Bronchial epithelial cell (primary cell): ENCODE data around the gene ARHGAP42. TPM values are rescaled to one million over a fixed set of nuclear protein-coding genes. Genes with fewer than 3 reads are reported as not detected.
"Not testable (repeated sequence)": the region's sequence is repeated elsewhere in the genome, so short reads cannot be mapped to it uniquely, and the experiment has no call there.

Source experiments
- DNase-seq: peaks from one replicate; pipeline ENCODE4 v3.0.0-alpha.2; 2010; ENCODE audit warnings: low read depth
- FAIRE-seq: peaks from 2 replicates; lab custom pipeline; 2011; peaks lifted over from hg19 to GRCh38; lab: Jason Lieb, UNC
- H3K27me3 ChIP-seq: 2 replicates; pipeline ENCODE4 v1.5.1; 2011; ENCODE audit warnings: low read length; ENCODE audit not compliant: control insufficient read depth, insufficient read depth
- H3K36me3 ChIP-seq: 2 replicates; pipeline ENCODE4 v1.5.1; 2011; ENCODE audit warnings: low read length; ENCODE audit not compliant: control insufficient read depth, insufficient read depth
- H3K4me3 ChIP-seq: 2 replicates; pipeline ENCODE4 v1.5.1; 2011; ENCODE audit warnings: mild to moderate bottlenecking, low read depth, low read length, control low read depth
- CTCF ChIP-seq: IDR thresholded peaks from 2 replicates; pipeline ENCODE4 v1.5.1; 2011; ENCODE audit warnings: mild to moderate bottlenecking, moderate library complexity, low read length, control low read depth, inconsistent platforms; ENCODE audit not compliant: insufficient read depth, severe bottlenecking
- total RNA-seq: library from RNA; depleted of rRNA; stranded (reverse); fragments of >200 nt; gene quantifications from 2 replicates; pipeline ENCODE4 v1.2.1, GENCODE V29; 2014

ARHGAP42 gene
- total RNA-seq, 1 donor from 2014 or later: 5.3 TPM

DNA sequence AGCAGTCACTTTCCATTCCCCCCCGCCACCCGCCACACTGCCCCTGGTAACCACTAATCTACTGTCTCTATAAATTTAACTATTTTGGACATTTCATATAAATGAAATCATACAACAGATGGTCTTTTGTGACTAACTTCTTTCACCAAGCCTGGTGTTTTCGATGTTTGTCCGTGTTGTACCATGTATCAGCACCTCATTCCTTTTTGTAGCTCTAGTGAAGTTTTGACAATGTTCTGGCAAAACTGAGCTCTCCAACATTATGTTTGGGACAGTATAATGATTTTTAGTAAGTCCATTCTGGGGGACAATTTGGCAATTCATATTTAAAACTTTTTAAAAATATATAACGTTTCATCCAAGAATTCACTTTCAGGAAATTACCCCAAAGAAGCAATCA lies 45.6 kb upstream of the ARHGAP42 start:
- H3K36me3 ChIP-seq: no peaks in the 10 kb centered on the region
- H3K4me3 ChIP-seq: no peak overlapping the region
- no peaks in the 10 kb centered on the region for H3K27me3 ChIP-seq
- no peak for FAIRE-seq
- no peak for TF ChIP-seq CTCF
- DNase-seq: no peak

DNA sequence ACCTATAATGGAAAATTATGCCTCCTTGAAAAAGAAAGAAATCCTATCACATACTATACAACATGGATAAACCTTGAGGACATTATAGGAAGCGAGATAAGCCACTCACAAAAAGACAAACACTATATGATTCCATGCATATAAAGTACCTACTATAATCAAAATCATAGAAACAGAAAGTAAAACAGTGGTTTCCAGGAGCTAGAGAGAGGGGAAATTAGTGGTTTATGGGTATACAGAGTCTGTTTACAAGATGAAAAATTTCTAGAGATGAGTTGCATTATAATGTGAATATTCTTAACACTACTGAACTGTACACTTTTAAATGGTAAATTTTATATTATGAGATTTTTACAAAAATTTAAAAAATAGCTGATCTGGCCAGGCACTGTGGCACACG lies 40.5 kb upstream of the ARHGAP42 start:
- no peak for TF ChIP-seq CTCF
- no peak for FAIRE-seq
- Histone ChIP-seq H3K36me3 (no peaks in the 10 kb centered on the region), H3K27me3 (peaks cover 3% of the 10 kb centered on the region), H3K4me3 (no peak overlapping the region)
- DNase-seq: no peak

DNA sequence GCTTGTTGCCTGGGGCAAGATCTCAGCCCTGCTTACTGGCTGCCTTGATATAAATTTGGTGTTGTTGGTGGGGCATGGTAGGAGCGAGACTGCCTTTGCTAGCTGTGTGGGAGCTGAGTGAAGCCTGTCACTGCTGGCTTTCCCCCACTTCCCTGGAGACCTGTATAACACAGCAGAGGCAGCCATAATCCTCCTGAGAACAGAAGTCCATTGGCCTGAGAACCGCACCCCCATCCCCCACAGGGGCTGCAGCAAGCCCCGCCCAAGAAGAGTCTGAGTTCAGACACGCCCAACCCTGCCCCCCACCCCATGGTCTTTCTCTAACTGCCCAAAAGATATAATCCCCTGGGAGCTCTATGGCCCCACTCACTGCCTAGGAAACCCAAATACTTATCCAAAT lies 39.2 kb upstream of the ARHGAP42 start:
- peaks cover 3% of the 10 kb centered on the region for H3K27me3 ChIP-seq
- H3K36me3 ChIP-seq: no peaks in the 10 kb centered on the region
- FAIRE-seq (no peak), DNase-seq (no peak)
- H3K4me3 ChIP-seq: no peak overlapping the region
- TF ChIP-seq CTCF: no peak

DNA sequence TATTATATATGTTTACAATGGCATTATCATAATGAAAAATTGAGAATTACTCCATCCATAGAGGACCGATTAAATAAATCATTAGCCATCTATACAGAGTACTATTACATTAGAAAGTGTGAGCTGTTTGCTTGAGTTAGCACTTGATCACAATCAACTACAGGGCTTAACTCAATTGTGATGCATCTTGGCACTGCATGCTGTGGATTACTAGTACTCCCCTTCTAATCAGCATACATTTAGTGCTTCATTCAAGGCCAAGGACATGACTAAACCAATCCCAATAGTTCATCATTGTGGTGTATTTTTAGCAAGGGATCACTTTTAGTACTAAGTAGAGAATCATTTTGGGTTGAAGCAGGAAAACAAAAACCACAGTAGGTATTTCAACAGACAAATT lies 23.5 kb upstream of the ARHGAP42 start:
- no peaks in the 10 kb centered on the region for H3K27me3 ChIP-seq
- DNase-seq (no peak), FAIRE-seq (no peak)
- H3K4me3 ChIP-seq: no peak overlapping the region
- no peak for TF ChIP-seq CTCF
- H3K36me3 ChIP-seq: no peaks in the 10 kb centered on the region

- Histone ChIP-seq H3K27me3 (no peaks in the 10 kb centered on the region), H3K4me3 (no peak overlapping the region), H3K36me3 (no peaks in the 10 kb centered on the region)
- FAIRE-seq: no peak
- TF ChIP-seq CTCF: no peak
- DNase-seq: no peak
Observed at GRCh38 chr11:100663996-100664395, 23.1 kb upstream of the ARHGAP42 start.

- DNase-seq, FAIRE-seq, H3K27me3 ChIP-seq, H3K4me3 ChIP-seq, H3K36me3 ChIP-seq: not testable (repeated sequence)
Observed at GRCh38 chr11:100666816-100667215, 20.3 kb upstream of the ARHGAP42 start.
